ENCODE results near the gene LITAF. TPM values are rescaled to one million over a fixed set of nuclear protein-coding genes. Genes with fewer than 3 reads are reported as not detected.

Gene LITAF
- total RNA-seq, 2 experiments from 2014 or later = 12.2 to 43.2 TPM

- no peak overlapping the region for H3K4me2 ChIP-seq (ENCODE audit: low read length)
- no peak overlapping the region for H3K4me3 ChIP-seq (ENCODE audit: low read depth, low read length, poor library complexity, severe bottlenecking)
- H2AFZ ChIP-seq (ENCODE audit: low read length) = no peak overlapping the region
- H3K9me3 ChIP-seq (ENCODE audit: low read length) = no peaks in the 10 kb centered on the region
- ChIA-PET CTCF (ENCODE audit: unreplicated experiment) (no interaction called here), POLR2A (interaction anchor here (0.6 to 2.6 kb wide), 6 partner anchors 9 to 382 kb away, joined by 3 to 7 read pairs (median 4); no protein-coding TSS in a partner anchor)
- no peaks in the 10 kb centered on the region for H3K79me2 ChIP-seq (ENCODE audit: insufficient read depth, low read depth, low read length)
- H3K27ac ChIP-seq (ENCODE audit: low read depth, low read length, poor library complexity, severe bottlenecking) = no peak overlapping the region
- no peak for TF ChIP-seq EZH2phosphoT487 (IDR thresholded peaks at IDR 0.05; ENCODE audit: borderline replicate concordance, low read depth, low read length)
- TF ChIP-seq, protein P1, sequence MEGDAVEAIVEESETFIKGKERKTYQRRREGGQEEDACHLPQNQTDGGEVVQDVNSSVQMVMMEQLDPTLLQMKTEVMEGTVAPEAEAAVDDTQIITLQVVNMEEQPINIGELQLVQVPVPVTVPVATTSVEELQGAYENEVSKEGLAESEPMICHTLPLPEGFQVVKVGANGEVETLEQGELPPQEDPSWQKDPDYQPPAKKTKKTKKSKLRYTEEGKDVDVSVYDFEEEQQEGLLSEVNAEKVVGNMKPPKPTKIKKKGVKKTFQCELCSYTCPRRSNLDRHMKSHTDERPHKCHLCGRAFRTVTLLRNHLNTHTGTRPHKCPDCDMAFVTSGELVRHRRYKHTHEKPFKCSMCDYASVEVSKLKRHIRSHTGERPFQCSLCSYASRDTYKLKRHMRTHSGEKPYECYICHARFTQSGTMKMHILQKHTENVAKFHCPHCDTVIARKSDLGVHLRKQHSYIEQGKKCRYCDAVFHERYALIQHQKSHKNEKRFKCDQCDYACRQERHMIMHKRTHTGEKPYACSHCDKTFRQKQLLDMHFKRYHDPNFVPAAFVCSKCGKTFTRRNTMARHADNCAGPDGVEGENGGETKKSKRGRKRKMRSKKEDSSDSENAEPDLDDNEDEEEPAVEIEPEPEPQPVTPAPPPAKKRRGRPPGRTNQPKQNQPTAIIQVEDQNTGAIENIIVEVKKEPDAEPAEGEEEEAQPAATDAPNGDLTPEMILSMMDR (conservative IDR thresholded peaks at IDR 0.05; ENCODE audit: low read length) = no peak
- H3K36me3 ChIP-seq (ENCODE audit: insufficient read depth, low read length) = no peaks in the 10 kb centered on the region
- intact Hi-C loops (cut with micrococcal nuclease; ENCODE audit: unreplicated experiment) = no loop called here
- no peaks in the 10 kb centered on the region for H3K9me2 ChIP-seq (ENCODE audit: insufficient read depth, low read length)
- H4K20me1 ChIP-seq (ENCODE audit: insufficient read depth, low read length) = no peaks in the 10 kb centered on the region
- no peak for DNase-seq (ENCODE audit: low spot score)
- H3K4me1 ChIP-seq (ENCODE audit: insufficient read depth, low read length, poor library complexity, severe bottlenecking) = peaks cover 36% of the 10 kb centered on the region
- BruUV-seq (replicated peaks) = no TSS peak
Measured at GRCh38 chr16:11589198-11589550, 2.5 kb upstream of the LITAF start.

DNA sequence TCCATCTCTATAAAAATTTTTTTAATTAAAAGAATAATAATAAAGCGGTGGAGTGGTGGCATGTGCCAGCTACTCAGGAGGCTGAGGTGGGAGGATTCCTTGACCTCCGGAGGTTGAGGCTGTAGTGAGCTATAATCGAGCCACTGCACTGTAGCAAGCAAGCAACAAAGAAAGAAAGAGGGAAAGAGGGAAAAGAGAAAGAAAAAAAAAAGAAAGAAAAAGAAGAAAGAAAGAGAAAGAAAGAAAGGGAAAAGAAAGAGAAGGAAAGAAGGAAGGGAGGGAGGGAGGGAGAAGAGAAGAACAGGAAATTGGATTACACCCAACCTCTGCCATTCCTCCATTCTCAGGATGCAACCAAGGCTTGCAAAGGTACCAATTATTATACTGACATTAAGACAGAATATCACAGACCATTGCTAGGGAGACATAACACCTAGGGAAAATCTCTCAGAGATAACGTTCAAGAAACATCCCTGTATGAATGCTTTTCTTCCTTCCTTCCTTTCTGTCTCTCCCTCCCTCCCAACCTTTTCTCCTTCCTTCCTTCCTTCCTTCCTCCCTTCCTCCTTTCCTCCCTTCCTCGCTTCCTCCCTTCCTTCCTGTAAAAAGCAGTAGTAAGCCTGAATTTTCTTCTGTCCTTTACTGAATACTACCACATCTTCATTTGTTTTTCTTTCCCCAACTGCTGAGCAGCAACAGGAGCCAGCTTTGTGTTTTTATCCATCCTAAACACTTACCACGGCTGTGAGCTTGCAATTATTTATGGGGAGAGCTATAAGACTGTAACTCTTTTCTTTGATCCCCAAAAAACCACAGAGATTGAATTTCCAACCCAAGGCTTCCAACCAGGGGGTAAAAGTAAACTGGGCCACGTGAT is 1.8 kb upstream of the LITAF start:
- no peaks in the 10 kb centered on the region for H3K9me3 ChIP-seq (ENCODE audit: low read length)
- no peak for DNase-seq (ENCODE audit: low spot score)
- no peak overlapping the region for H3K4me3 ChIP-seq (ENCODE audit: low read depth, low read length, poor library complexity, severe bottlenecking)
- peaks cover 42% of the 10 kb centered on the region for H3K4me1 ChIP-seq (ENCODE audit: insufficient read depth, low read length, poor library complexity, severe bottlenecking)
- H3K27ac ChIP-seq (ENCODE audit: low read depth, low read length, poor library complexity, severe bottlenecking) = no peak overlapping the region
- no peaks in the 10 kb centered on the region for H4K20me1 ChIP-seq (ENCODE audit: insufficient read depth, low read length)
- BruUV-seq (replicated peaks) = no TSS peak
- ChIA-PET POLR2A (interaction anchor here (0.6 to 2.6 kb wide), 5 partner anchors 12 to 383 kb away, joined by 3 to 7 read pairs (median 3); no protein-coding TSS in a partner anchor), CTCF (ENCODE audit: unreplicated experiment) (no interaction called here)
- H3K36me3 ChIP-seq (ENCODE audit: insufficient read depth, low read length) = no peaks in the 10 kb centered on the region
- intact Hi-C loops (cut with micrococcal nuclease; ENCODE audit: unreplicated experiment) = no loop called here
- H2AFZ ChIP-seq (ENCODE audit: low read length) = no peak overlapping the region
- TF ChIP-seq, protein P1 (conservative IDR thresholded peaks at IDR 0.05; ENCODE audit: low read length) = no peak
- no peak for TF ChIP-seq EZH2phosphoT487 (IDR thresholded peaks at IDR 0.05; ENCODE audit: borderline replicate concordance, low read depth, low read length)
- no peak overlapping the region for H3K4me2 ChIP-seq (ENCODE audit: low read length)
- H3K9me2 ChIP-seq (ENCODE audit: insufficient read depth, low read length) = no peaks in the 10 kb centered on the region
- no peaks in the 10 kb centered on the region for H3K79me2 ChIP-seq (ENCODE audit: insufficient read depth, low read depth, low read length)
